PC-9 (cell line): ENCODE data around the gene CDC14B.

Experiments used
- EZH2 ChIP-seq: fragments of 200-600 bp; sonication (generic); IDR thresholded peaks from 2 replicates; pipeline ENCODE4 v1.8.0; 2017; ENCODE audit warnings: antibody characterized with exemption, low read depth
- TF ChIP-seq, protein P1 (sequence below): fragments of 200-600 bp; sonication (generic); conservative IDR thresholded peaks from 2 replicates; pipeline ENCODE4 v1.6.1; 2017; ENCODE audit warnings: mixed run types, antibody characterized with exemption, mild to moderate bottlenecking, moderate library complexity

DNA sequence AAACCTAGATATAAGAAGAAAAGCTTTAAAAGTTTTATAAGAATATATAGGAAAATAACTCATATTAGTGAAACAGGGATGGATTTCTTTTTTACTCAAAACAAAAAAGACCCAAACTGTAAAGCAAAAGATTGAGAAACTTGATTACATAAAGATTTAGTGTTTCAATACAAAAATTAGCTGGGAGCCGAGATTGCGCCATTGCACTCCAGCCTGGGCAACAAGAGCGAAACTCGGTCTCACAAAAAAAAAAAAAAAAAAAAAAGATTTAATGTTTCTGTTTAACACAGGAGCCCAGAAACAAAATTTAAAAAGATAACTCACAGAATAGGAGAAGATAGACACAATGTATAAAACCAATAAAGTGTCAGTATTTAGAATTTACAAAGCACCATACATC, 45.2 kb downstream of the CDC14B start:
- TF ChIP-seq, protein P1, sequence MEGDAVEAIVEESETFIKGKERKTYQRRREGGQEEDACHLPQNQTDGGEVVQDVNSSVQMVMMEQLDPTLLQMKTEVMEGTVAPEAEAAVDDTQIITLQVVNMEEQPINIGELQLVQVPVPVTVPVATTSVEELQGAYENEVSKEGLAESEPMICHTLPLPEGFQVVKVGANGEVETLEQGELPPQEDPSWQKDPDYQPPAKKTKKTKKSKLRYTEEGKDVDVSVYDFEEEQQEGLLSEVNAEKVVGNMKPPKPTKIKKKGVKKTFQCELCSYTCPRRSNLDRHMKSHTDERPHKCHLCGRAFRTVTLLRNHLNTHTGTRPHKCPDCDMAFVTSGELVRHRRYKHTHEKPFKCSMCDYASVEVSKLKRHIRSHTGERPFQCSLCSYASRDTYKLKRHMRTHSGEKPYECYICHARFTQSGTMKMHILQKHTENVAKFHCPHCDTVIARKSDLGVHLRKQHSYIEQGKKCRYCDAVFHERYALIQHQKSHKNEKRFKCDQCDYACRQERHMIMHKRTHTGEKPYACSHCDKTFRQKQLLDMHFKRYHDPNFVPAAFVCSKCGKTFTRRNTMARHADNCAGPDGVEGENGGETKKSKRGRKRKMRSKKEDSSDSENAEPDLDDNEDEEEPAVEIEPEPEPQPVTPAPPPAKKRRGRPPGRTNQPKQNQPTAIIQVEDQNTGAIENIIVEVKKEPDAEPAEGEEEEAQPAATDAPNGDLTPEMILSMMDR: no peak
- TF ChIP-seq EZH2: no peak
